ENCODE measurements around the gene METTL4.
A peak's percentile ranks its signal among the peaks of the same experiment; 100 is the strongest.

The METTL4 gene

DNA sequence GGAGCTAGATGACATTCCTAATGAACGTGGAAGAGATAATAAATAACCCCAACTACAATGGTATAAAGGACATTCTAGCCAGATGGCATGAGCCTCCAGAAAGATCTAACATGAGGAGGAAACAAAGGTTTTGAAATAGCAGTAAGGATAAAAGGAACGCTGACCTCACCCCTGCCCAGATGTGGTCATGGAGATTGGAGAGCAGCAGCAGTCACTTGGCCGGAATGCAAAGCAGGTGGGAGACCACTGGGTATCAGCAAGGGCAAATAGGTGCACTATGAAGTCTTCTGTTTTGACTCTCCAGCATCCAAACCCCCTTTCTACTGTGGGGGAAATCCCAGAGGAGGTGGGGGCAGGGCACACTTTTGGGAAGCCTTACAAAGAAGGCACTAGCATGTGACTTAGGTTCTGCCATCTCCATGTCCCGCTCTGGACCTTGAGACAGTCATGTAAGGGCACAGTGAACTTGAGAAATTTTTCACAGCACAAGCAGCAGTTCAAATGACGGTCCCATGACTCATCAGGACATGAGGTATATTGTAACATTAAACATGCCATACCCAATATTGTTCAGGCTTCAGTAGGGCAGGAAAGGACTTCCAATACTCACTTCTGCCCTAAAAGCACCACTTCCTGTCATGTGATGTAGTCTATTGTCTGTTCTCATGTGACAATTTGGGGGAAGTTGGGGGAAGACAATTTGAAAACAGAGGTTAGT is 55.2 kb downstream of the METTL4 start:
- H3K4me3 ChIP-seq (ENCODE audit: control insufficient read depth, low read depth, low read length): no peak overlapping the region
- TF ChIP-seq, protein P1, sequence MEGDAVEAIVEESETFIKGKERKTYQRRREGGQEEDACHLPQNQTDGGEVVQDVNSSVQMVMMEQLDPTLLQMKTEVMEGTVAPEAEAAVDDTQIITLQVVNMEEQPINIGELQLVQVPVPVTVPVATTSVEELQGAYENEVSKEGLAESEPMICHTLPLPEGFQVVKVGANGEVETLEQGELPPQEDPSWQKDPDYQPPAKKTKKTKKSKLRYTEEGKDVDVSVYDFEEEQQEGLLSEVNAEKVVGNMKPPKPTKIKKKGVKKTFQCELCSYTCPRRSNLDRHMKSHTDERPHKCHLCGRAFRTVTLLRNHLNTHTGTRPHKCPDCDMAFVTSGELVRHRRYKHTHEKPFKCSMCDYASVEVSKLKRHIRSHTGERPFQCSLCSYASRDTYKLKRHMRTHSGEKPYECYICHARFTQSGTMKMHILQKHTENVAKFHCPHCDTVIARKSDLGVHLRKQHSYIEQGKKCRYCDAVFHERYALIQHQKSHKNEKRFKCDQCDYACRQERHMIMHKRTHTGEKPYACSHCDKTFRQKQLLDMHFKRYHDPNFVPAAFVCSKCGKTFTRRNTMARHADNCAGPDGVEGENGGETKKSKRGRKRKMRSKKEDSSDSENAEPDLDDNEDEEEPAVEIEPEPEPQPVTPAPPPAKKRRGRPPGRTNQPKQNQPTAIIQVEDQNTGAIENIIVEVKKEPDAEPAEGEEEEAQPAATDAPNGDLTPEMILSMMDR (IDR thresholded peaks at IDR 0.05; ENCODE audit: control insufficient read depth, insufficient read depth, low read depth, low read length, missing control alignments): no peak
- peak; percentile 65 for DNase-seq (ENCODE audit: low read depth)

DNA sequence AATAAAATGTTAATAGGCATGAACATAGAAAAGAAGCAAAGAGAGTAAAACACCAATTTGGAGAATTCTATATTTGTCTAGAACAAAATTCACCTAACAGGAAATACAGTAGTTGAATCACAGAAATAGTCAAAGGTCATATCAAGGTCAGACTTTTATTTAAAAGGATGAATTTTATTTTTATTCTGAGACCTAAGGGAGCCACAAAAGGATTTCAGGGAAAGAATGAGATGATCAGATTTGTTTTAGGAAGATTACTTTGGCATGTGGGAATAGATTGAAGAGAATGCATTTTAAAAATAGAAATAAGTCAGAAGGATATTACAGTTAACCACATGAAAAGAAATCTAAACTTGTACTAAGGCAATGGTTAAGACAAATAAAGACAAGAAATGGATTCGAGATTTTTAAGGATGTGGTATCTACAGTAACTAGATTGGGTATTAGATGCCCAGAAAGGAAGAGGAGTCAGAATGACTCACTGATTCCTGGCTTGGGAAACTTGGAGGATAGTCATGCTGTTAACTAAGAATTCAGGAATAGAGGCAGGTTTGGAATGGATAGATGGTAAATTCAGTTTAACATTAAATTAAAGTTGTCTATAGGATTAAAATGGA is 56.0 kb downstream of the METTL4 start:
- DNase-seq (ENCODE audit: low read depth): peak; percentile 82

DNA sequence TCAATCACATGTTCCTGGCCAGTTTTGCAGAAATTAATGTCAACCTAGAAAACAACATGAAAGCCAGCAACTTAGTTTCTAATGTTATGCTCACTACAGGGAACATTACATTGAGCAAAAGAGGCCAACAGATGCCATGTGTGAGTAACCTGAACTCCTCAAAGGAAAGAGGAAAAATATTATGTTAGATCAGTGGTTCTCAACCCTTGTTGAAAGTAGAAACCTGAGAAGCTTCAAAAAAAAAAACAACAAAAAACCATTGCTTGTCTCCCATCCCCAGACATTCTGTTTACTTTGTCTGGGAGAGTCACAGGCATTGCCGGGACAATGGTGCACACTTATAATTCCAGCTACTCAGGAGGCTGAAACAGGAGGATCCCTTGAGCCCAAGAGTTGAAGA is 57.7 kb downstream of the METTL4 start:
- TF ChIP-seq, protein P1 (IDR thresholded peaks at IDR 0.05; ENCODE audit: control insufficient read depth, insufficient read depth, low read depth, low read length, missing control alignments): no peak
- H3K4me3 ChIP-seq (ENCODE audit: control insufficient read depth, low read depth, low read length): no peak overlapping the region
- no peak for DNase-seq (ENCODE audit: low read depth)

More for the DNA sequence above, 56.0 kb downstream of the METTL4 start:
- H3K4me3 ChIP-seq (ENCODE audit: control insufficient read depth, low read depth, low read length): no peak overlapping the region
- TF ChIP-seq, protein P1 (IDR thresholded peaks at IDR 0.05; ENCODE audit: control insufficient read depth, insufficient read depth, low read depth, low read length, missing control alignments): no peak

DNA sequence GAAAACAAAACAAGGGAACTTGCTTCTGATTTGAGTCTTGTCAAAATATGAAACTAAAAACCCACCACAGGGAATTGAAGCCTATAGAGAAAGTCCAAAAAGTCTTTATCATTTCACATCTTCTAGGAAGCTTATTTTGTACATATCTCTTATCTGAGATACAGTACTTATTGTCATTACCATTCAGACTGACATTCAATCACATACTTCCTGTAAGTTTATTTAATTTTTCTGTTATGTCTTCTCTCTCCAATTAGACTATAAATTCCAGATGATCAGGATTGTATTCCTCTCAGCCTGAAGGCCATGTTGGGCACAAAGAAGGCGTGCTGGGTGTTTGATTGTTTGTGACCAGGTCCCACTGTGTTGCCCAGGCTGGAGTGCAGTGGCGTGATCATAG is 59.2 kb downstream of the METTL4 start:
- TF ChIP-seq, protein P1 (IDR thresholded peaks at IDR 0.05; ENCODE audit: control insufficient read depth, insufficient read depth, low read depth, low read length, missing control alignments): no peak
- no peak for DNase-seq (ENCODE audit: low read depth)
- H3K4me3 ChIP-seq (ENCODE audit: control insufficient read depth, low read depth, low read length): no peak overlapping the region

DNA sequence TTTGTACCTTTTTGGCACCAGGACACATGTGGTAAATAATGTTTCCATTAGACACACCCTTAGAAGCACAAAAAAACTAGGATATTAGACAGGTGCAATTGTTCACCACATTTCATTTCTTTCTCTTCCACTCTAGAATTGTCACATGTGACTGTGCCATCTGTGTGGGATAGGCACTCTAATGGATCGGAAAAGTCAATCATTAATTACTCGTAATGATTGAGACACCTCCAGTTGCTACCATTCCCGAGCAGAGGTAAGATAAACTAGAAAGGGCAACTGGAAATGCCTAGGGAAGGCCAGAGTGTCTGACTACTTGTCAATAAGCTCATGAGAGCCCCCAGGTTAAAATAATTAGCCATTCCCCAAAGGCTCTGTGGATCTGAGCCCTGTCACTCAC is 59.9 kb downstream of the METTL4 start:
- TF ChIP-seq, protein P1 (IDR thresholded peaks at IDR 0.05; ENCODE audit: control insufficient read depth, insufficient read depth, low read depth, low read length, missing control alignments): no peak
- H3K4me3 ChIP-seq (ENCODE audit: control insufficient read depth, low read depth, low read length): no peak overlapping the region
- DNase-seq (ENCODE audit: low read depth): no peak

DNA sequence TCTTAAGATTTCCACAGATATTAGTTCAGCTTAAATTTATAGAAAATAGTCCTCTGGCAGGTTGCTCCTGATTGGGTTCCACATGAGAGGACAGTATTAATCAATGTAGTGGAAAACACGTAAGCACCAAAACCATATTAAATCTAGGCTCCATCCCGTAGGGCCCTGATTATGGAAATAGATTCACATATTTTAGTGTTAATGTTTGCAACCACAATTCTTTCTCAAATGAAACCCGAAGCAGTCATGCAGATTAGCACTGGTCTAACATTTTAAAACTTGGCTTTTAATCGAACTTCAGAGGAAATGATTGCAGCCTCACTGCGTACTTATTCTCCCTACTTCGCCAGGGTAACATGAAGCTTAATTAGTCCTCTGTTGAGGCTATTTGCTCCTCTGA is 60.9 kb downstream of the METTL4 start:
- no peak overlapping the region for H3K4me3 ChIP-seq (ENCODE audit: control insufficient read depth, low read depth, low read length)
- TF ChIP-seq, protein P1 (IDR thresholded peaks at IDR 0.05; ENCODE audit: control insufficient read depth, insufficient read depth, low read depth, low read length, missing control alignments): no peak
- no peak for DNase-seq (ENCODE audit: low read depth)
